Retinal pigment epithelial cell (primary cell): ENCODE results near the gene GNLY.

Experiments used
- DNase-seq: peaks from one replicate; pipeline ENCODE4 v3.0.0-alpha.2; 2010; ENCODE audit warnings: low read depth
- H3K4me3 ChIP-seq: 2 replicates; pipeline ENCODE4 v1.5.1; 2011; ENCODE audit warnings: mild to moderate bottlenecking, low read length, control low read depth, moderate library complexity
- TF ChIP-seq, protein P1 (sequence below): conservative IDR thresholded peaks from 2 replicates; pipeline ENCODE4 v1.5.1; 2011; ENCODE audit warnings: low read depth, low read length, control low read depth, inconsistent platforms

The GNLY gene

DNA sequence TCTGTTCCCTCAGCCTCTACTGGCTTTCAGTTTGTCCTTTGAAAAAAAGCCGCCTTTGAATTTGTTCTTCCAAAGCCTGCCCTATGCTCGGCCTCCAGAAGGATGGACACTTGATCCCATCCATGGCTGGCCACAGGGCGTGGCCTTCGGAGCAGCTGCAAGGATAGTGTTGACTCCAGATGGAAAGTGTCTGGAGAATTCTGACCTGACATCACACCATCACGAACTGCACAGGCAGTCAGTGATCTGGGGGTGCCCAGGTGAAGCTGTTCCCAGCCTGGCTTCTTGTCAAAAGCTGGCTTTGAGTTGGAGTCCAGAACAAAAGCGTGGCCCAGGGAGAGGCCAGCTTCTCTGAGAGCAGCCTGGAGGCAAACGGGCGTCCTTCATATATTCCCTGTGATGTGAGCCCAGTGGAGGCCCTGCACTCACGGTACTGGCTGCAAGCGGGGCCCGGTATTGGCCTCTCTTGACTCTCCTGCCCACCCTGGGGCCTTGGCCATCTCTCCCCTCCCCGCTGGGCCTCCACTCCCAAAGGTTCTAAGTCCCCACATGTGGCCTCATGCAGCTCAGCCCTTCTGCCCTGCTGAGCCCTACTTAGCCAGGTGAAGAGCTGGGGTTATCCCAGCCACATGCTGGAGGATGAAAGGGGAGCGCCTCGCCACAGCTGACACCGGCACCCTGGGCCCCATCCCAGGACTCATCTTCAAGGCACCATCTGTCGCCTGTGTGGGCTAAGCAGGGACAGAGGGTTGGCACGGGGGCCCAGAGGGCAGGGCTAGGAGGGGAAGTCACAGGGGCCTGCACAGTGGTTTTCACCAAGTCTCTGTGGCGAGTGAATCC is 39.2 kb downstream of the GNLY start:
- no peak overlapping the region for H3K4me3 ChIP-seq
- TF ChIP-seq, protein P1, sequence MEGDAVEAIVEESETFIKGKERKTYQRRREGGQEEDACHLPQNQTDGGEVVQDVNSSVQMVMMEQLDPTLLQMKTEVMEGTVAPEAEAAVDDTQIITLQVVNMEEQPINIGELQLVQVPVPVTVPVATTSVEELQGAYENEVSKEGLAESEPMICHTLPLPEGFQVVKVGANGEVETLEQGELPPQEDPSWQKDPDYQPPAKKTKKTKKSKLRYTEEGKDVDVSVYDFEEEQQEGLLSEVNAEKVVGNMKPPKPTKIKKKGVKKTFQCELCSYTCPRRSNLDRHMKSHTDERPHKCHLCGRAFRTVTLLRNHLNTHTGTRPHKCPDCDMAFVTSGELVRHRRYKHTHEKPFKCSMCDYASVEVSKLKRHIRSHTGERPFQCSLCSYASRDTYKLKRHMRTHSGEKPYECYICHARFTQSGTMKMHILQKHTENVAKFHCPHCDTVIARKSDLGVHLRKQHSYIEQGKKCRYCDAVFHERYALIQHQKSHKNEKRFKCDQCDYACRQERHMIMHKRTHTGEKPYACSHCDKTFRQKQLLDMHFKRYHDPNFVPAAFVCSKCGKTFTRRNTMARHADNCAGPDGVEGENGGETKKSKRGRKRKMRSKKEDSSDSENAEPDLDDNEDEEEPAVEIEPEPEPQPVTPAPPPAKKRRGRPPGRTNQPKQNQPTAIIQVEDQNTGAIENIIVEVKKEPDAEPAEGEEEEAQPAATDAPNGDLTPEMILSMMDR, result no peak
- no peak for DNase-seq

DNA sequence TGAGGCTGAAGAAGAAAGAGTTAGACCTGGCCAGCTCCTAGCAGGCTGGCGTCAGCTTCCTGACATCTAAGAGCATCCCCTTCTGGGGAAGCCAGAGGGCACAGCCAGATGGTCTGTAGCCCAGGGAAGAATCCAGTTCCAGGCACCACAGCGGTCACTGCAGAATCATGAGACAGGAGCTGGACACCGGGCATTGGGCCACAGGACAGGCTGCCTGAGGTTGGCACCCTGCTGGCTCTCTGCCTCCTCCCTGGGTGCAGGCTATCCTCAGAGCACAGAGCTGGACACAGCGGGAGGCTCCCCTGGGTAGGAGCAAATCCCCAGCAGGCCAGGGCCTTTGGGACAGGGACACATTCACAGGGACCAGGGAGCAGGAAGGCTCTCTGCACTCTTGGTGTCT is 39.9 kb downstream of the GNLY start:
- DNase-seq, result no peak
- H3K4me3 ChIP-seq, result no peak overlapping the region
- TF ChIP-seq, protein P1, result no peak

DNA sequence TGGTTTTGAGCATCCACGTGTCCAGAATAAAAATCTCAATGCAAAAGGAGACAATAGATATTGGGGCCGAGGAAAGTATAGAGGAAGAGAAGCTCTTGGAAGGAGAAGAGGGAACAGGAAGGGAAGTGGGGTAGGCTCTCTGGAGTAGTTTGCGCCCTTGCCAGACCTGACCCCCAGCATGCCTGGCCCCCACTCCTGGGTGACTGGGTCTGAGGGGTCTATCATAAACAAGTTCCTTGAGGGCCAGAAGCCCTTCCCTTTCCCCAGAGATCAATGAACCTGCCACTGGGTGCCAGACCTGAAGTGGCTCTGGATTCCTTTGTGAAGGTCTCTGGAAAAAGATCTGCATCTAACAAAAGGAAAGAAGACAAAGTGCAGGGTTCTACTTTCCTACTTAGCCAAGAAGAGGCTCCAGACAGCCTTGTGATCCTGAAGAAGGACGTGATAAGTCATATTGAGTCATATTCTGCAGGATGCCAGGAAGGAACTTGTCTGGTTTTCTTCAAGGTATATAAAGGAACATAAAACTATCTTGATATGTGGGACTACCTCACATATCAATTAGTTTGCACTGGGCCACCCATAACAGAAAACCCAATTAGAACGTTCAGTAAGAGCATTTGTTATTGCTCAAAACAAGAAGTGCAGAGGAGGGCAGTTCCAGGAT is 40.9 kb downstream of the GNLY start:
- DNase-seq, result no peak
- TF ChIP-seq, protein P1, result no peak
- H3K4me3 ChIP-seq, result no peak overlapping the region

DNA sequence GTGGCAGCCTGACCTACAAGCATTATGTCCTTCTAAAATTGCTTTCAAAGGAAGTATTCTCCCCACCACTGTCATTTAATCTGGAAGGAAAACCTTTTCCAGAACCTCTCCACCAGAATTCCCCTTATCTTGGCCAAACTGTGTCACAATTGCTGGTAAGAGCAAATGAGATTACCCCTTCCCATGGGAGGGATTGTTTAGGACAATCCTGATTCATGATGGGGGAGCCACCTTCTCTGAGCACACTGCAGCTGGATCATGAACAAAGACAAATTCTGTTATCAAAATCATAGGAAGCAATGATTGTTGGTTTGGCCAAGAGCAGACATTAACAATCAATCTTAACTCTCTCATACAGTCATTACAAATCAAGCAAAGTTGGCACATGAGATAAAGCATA is 41.5 kb downstream of the GNLY start:
- TF ChIP-seq, protein P1, result no peak
- no peak for DNase-seq
- no peak overlapping the region for H3K4me3 ChIP-seq

DNA sequence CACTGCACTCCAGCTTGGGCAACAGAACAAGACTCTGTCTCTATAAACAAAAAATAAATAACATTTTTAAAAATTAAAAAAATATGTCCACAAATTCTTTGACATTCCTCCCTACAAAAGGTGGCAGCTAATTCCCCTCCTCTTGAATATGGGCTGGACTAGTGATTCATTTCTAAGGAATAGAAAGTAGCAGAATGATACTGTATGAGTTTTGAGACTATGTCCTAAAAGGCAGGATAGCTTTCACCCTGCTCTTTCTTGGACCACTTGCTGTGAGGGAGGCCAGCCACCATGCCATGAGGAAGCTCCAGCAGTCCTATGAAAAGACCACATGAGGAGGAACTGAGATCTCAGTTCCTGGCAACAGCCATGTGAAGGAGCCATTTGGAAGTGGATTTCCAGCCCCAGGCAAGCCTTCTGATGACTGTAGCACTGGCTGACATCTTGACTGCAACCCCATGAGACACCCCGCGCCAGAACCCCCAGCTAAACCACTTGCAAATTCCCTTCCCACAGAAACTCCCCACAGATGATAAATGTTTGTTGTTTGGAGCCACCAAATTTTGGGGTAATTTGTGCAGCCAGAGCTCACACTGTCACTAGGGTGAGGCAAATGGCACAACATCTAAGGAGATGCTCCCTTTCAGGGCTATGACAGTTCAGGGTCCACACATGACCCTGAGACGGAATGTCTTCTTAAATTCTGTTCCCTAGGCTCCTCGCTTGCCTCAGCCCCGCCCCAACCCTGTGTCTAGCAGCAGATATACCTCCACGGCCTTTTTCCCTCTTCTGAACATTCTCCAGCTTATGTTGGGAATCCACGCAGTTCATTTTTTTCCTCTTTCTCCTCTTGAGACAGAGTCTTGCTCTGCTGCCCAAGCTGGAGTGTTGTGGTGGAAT is 42.5 kb downstream of the GNLY start:
- TF ChIP-seq, protein P1, result no peak
- H3K4me3 ChIP-seq, result no peak overlapping the region
- no peak for DNase-seq

DNA sequence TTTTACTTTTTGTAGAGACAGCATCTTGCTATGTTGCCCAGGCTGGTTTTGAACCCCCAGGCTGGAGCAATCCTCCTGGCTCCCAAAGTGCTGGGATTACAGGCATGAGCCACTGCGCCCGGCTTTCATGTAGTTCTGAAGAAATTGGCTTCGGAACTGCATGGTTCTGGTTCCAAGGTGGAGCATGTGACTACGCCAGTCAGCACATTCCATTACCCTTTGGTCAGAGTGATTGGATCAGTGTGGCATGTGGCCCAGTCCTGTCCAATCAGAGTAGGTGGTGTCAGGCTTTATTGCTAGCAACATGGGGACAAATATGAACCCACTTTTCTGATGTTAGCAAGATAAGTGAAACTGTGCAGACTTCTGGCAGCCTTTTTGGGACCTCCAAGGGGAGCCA is 43.3 kb downstream of the GNLY start:
- peak; percentile 52 for DNase-seq
- H3K4me3 ChIP-seq, result no peak overlapping the region
- TF ChIP-seq, protein P1, result no peak
